GM23338 (cell line): Measurements from ENCODE around the gene HLA-DMB. TPM values are rescaled to one million over a fixed set of nuclear protein-coding genes. Genes with fewer than 3 reads are reported as not detected.

Source experiments
- ATAC-seq: fragments of 200-7000 bp; cut with Tn5 transposase; 3 replicates; pipeline ENCODE4 v1.9.1; 2020
- DNase-seq: peaks from one replicate; pipeline ENCODE4 v3.0.0-alpha.2; 2015; ENCODE audit warnings: low spot score
- H2AFZ ChIP-seq: fragments of 200-600 bp; sonication (generic); 2 replicates; pipeline ENCODE4 v1.8.0; 2016; ENCODE audit warnings: antibody characterized with exemption, mild to moderate bottlenecking, moderate library complexity
- H3F3A ChIP-seq: fragments of 200-600 bp; sonication (generic); replicated peaks from 2 replicates; pipeline ENCODE4 v1.8.0; 2017; ENCODE audit warnings: antibody characterized with exemption, mixed run types, low read depth
- H3K27ac ChIP-seq: fragments of 200-600 bp; sonication (generic); 2 replicates; pipeline ENCODE4 v1.6.1; 2016; ENCODE audit warnings: low read depth
- H3K27me3 ChIP-seq: fragments of 200-600 bp; sonication (generic); 2 replicates; pipeline ENCODE4 v1.8.0; 2016; ENCODE audit warnings: mild to moderate bottlenecking, mixed run types, moderate library complexity; ENCODE audit not compliant: insufficient read depth
- H3K36me3 ChIP-seq: fragments of 200-600 bp; sonication (generic); 2 replicates; pipeline ENCODE4 v1.8.0; 2016; ENCODE audit warnings: mild to moderate bottlenecking; ENCODE audit not compliant: insufficient read depth
- H3K4me1 ChIP-seq: fragments of 200-600 bp; sonication (generic); 2 replicates; pipeline ENCODE4 v1.8.0; 2016; ENCODE audit warnings: mild to moderate bottlenecking, moderate library complexity; ENCODE audit not compliant: insufficient read depth
- H3K4me2 ChIP-seq: fragments of 200-600 bp; sonication (generic); 2 replicates; pipeline ENCODE4 v1.7.1; 2017; ENCODE audit warnings: mixed run types
- H3K4me3 ChIP-seq: fragments of 200-600 bp; sonication (generic); 2 replicates; pipeline ENCODE4 v1.6.1; 2016; ENCODE audit warnings: mixed run types
- H3K79me2 ChIP-seq: fragments of 200-600 bp; sonication (generic); replicated peaks from 2 replicates; pipeline ENCODE4 v1.8.0; 2017; ENCODE audit warnings: mild to moderate bottlenecking; ENCODE audit not compliant: insufficient read depth
- H3K9me2 ChIP-seq: fragments of 200-600 bp; sonication (generic); 2 replicates; pipeline ENCODE4 v1.8.0; 2017; ENCODE audit not compliant: insufficient read depth
- H4K20me1 ChIP-seq: fragments of 200-600 bp; sonication (generic); replicated peaks from 2 replicates; pipeline ENCODE4 v1.8.0; 2017; ENCODE audit warnings: mild to moderate bottlenecking; ENCODE audit not compliant: insufficient read depth
- H3K27ac Mint-ChIP-seq: 2 replicates; pipeline ENCODE4 v1.8.0; 2020; ENCODE audit warnings: inconsistent platforms, mild to moderate bottlenecking, moderate library complexity, mixed read lengths
- H3K27me3 Mint-ChIP-seq: 3 replicates; pipeline ENCODE4 v1.8.0; 2022; ENCODE audit warnings: low read depth, mild to moderate bottlenecking, moderate library complexity, mixed read lengths, inconsistent platforms; ENCODE audit not compliant: insufficient read depth, poor library complexity
- H3K36me3 Mint-ChIP-seq: 3 replicates; pipeline ENCODE4 v1.8.0; 2021; ENCODE audit warnings: low read depth, mild to moderate bottlenecking, inconsistent platforms, moderate library complexity, mixed read lengths
- H3K4me1 Mint-ChIP-seq: 3 replicates; pipeline ENCODE4 v1.8.0; 2020; ENCODE audit warnings: mild to moderate bottlenecking, inconsistent platforms, mixed read lengths
- H3K4me3 Mint-ChIP-seq: 3 replicates; pipeline ENCODE4 v1.8.0; 2021; ENCODE audit warnings: moderate library complexity, mild to moderate bottlenecking, inconsistent platforms, mixed read lengths
- H3K9me3 Mint-ChIP-seq: 3 replicates; pipeline ENCODE4 v1.8.0; 2020; ENCODE audit warnings: moderate library complexity, mild to moderate bottlenecking, inconsistent platforms, mixed read lengths
- CREB1 ChIP-seq: fragments of 250-450 bp; sonication (Bioruptor Pico); IDR thresholded peaks from 2 replicates; pipeline ENCODE4 v1.5.0; 2020; ENCODE audit warnings: low read depth, mild to moderate bottlenecking, moderate library complexity
- CTCF ChIP-seq, 2 experiments: fragments of 200-600 bp in 1 of 2; sonication (generic) in 1 of 2; conservative IDR thresholded peaks; 2 replicates each; pipeline versions ENCODE4 v1.5.1 to v1.6.1; 2016 to 2017; ENCODE audit warnings: antibody characterized with exemption in 2 of 2, low read depth in 2 of 2, mild to moderate bottlenecking in 2 of 2, moderate library complexity in 1 of 2
- EZH2 ChIP-seq: fragments of 200-600 bp; sonication (generic); IDR thresholded peaks from one replicate; pipeline ENCODE4 v1.8.0; 2017; ENCODE audit warnings: antibody characterized with exemption, mild to moderate bottlenecking, low read depth; ENCODE audit not compliant: unreplicated experiment
- EZH2phosphoT487 ChIP-seq: fragments of 200-600 bp; sonication (generic); IDR thresholded peaks from one replicate; pipeline ENCODE4 v1.8.1; 2018; ENCODE audit warnings: antibody characterized with exemption; ENCODE audit not compliant: unreplicated experiment
- JUNB ChIP-seq: IDR thresholded peaks from one replicate; pipeline ENCODE4 v1.6.1; 2016; ENCODE audit warnings: antibody characterized with exemption; ENCODE audit not compliant: unreplicated experiment
- NANOG ChIP-seq: IDR thresholded peaks from 2 replicates; pipeline ENCODE4 v1.6.1; 2016; ENCODE audit warnings: antibody characterized with exemption, borderline replicate concordance
- POLR2AphosphoS5 ChIP-seq: IDR thresholded peaks from 2 replicates; pipeline ENCODE4 v1.6.1; 2016; ENCODE audit warnings: antibody characterized with exemption, low read depth
- STAT1 ChIP-seq: IDR thresholded peaks from one replicate; pipeline ENCODE4 v1.6.1; 2016; ENCODE audit warnings: antibody characterized with exemption; ENCODE audit not compliant: unreplicated experiment
- ZNF114 ChIP-seq: fragments of 250-450 bp; sonication (Bioruptor Pico); IDR thresholded peaks from 2 replicates; pipeline ENCODE4 v1.5.0; 2020; ENCODE audit warnings: mild to moderate bottlenecking, moderate library complexity
- ZNF331 ChIP-seq: fragments of 250-450 bp; sonication (Bioruptor Pico); IDR thresholded peaks from 2 replicates; pipeline ENCODE4 v1.5.0; 2020; ENCODE audit warnings: low read depth, mild to moderate bottlenecking, moderate library complexity
- ZNF462 ChIP-seq: fragments of 250-450 bp; sonication (Bioruptor Pico); IDR thresholded peaks from 2 replicates; pipeline ENCODE4 v1.5.0; 2020; ENCODE audit warnings: mild to moderate bottlenecking, moderate library complexity
- polyA plus RNA-seq: library from polyadenylated mRNA; unstranded; fragments of >200 nt; fragmentation: Nextera tagmentation; extraction: Ambion mirVana; gene quantifications from 2 replicates; pipeline ENCODE4 v1.2.1, GENCODE V29; 2016
- total RNA-seq: library from RNA; depleted of rRNA; stranded (reverse); fragments of >200 nt; shearing (Covaris generic); gene quantifications from 2 replicates; pipeline ENCODE4 v1.2.3, GENCODE V29; 2014
- TF ChIP-seq, protein P1 (sequence below): IDR thresholded peaks from 2 replicates; pipeline ENCODE4 v1.6.1; 2016; ENCODE audit warnings: antibody characterized with exemption

Gene HLA-DMB
- total and polyA plus RNA-seq, 2 experiments from 2014 or later = 0.70 to 1.6 TPM

GRCh38 chr6:32983964-32984621 is 43.3 kb upstream of the HLA-DMB start (continued):
- TF ChIP-seq CTCF (conservative IDR thresholded peaks at IDR 0.05; ENCODE audit: low read depth in 2 of 2) = no peak

- Histone ChIP-seq H4K20me1 (peaks cover 37% of the 10 kb centered on the region), H3K36me3 (peaks cover 25% of the 10 kb centered on the region), H3K27me3 (no peaks in the 10 kb centered on the region), H3K4me1 (peaks cover 4% of the 10 kb centered on the region; the same call in 1 of the 2 replicates), H3K4me3 (no peak overlapping the region), H2AFZ (no peak overlapping the region), H3K27ac (peak overlapping the region; percentile 76), H3K9me2 (no peaks in the 10 kb centered on the region), H3K4me2 (no peak overlapping the region), H3K79me2 (peaks cover 8% of the 10 kb centered on the region), H3F3A (peaks cover 62% of the 10 kb centered on the region)
- H3K4me3 Mint-ChIP-seq = no peak overlapping the region; the same call in 2 of the 3 replicates
- ATAC-seq = peak; percentile 8; the same call in 2 of the 3 replicates
- no peaks in the 10 kb centered on the region; the same call in 2 of the 3 replicates for H3K9me3 Mint-ChIP-seq
- H3K36me3 Mint-ChIP-seq = peaks cover 38% of the 10 kb centered on the region
- H3K27ac Mint-ChIP-seq = no peak overlapping the region; the same call in 1 of the 2 replicates
- DNase-seq = no peak
- peaks cover 39% of the 10 kb centered on the region for H3K4me1 Mint-ChIP-seq
- peaks cover 28% of the 10 kb centered on the region for H3K27me3 Mint-ChIP-seq
- TF ChIP-seq EZH2 (no peak), POLR2AphosphoS5 (no peak), ZNF331 (CRISPR knock-in tag) (no peak), CTCF (conservative IDR thresholded peaks at IDR 0.05; ENCODE audit: low read depth in 2 of 2) (no peak), EZH2phosphoT487 (no peak), ZNF114 (no peak), STAT1 (no peak), NANOG (no peak), ZNF462 (no peak), CREB1 (no peak), JUNB (no peak)
- TF ChIP-seq, protein P1, sequence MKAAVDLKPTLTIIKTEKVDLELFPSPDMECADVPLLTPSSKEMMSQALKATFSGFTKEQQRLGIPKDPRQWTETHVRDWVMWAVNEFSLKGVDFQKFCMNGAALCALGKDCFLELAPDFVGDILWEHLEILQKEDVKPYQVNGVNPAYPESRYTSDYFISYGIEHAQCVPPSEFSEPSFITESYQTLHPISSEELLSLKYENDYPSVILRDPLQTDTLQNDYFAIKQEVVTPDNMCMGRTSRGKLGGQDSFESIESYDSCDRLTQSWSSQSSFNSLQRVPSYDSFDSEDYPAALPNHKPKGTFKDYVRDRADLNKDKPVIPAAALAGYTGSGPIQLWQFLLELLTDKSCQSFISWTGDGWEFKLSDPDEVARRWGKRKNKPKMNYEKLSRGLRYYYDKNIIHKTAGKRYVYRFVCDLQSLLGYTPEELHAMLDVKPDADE = no peak
Measured at GRCh38 chr6:32983493-32983848, 42.6 kb upstream of the HLA-DMB start.
